Panc1 (cell line): ENCODE results near the gene RNF208. TPM values are rescaled to one million over a fixed set of nuclear protein-coding genes. Genes with fewer than 3 reads are reported as not detected.

Experiments used
- ATAC-seq: fragments of 200-7000 bp; cut with Tn5 transposase; 2 replicates; pipeline ENCODE4 v1.9.1; 2020; ENCODE audit warnings: mild to moderate bottlenecking, moderate library complexity
- BruUV-seq: library from RNA; stranded (reverse); fragments of 400-500 nt; replicated peaks from 2 replicates; lab custom pipeline; 2021; lab: Mats Ljungman, UMichigan
- CTCF ChIA-PET: fragments of 300-600 bp; sonication (Branson Sonifier 250); formaldehyde crosslinking; loops from one replicate; lab custom pipeline; 2022; ENCODE audit warnings: antibody characterized with exemption; lab: Charles Lee
- POLR2A ChIA-PET: fragments of 300-600 bp; sonication (Branson Sonifier 250); formaldehyde crosslinking; loops from one replicate; lab custom pipeline; 2022; ENCODE audit warnings: antibody characterized with exemption; lab: Charles Lee
- DNase-seq: peaks from one replicate; pipeline ENCODE4 v3.0.0-alpha.2; 2010; ENCODE audit warnings: low read depth, low spot score
- H3K27ac ChIP-seq: 2 replicates; pipeline ENCODE4 v1.5.1; 2011; ENCODE audit warnings: mild to moderate bottlenecking, low read length, inconsistent platforms
- H3K27me3 ChIP-seq: fragments of 200-500 bp; sonication (Bioruptor generic); 2 replicates; pipeline ENCODE4 v1.6.0; 2014; ENCODE audit warnings: low read length, inconsistent platforms; ENCODE audit not compliant: control insufficient read depth, insufficient read depth
- H3K36me3 ChIP-seq: fragments of 200-500 bp; sonication (Bioruptor generic); 2 replicates; pipeline ENCODE4 v1.5.1; 2014; ENCODE audit warnings: inconsistent platforms, mild to moderate bottlenecking, low read length, moderate library complexity; ENCODE audit not compliant: control insufficient read depth, insufficient read depth
- H3K4me1 ChIP-seq: 2 replicates; pipeline ENCODE4 v1.5.1; 2011; ENCODE audit warnings: inconsistent platforms, mild to moderate bottlenecking, low read length, moderate library complexity; ENCODE audit not compliant: control insufficient read depth, insufficient read depth
- H3K4me3 ChIP-seq, 2 experiments: 2 replicates each; pipeline ENCODE4 v1.5.1; 2011 to 2012; ENCODE audit warnings: low read depth in 2 of 2, low read length in 2 of 2, mild to moderate bottlenecking in 2 of 2, inconsistent platforms in 1 of 2, moderate library complexity in 1 of 2
- H3K9me3 ChIP-seq: fragments of 200-500 bp; sonication (Bioruptor generic); 2 replicates; pipeline ENCODE4 v1.5.1; 2014; ENCODE audit warnings: low read depth, mild to moderate bottlenecking, inconsistent platforms, low read length, moderate library complexity; ENCODE audit not compliant: control insufficient read depth, insufficient read depth
- CTCF ChIP-seq: fragments of 450-650 bp; IDR thresholded peaks from 2 replicates; pipeline ENCODE4 v1.5.1; 2017; ENCODE audit warnings: mild to moderate bottlenecking
- POLR2AphosphoS5 ChIP-seq: IDR thresholded peaks from 2 replicates; pipeline ENCODE4 v1.6.1; 2012; ENCODE audit warnings: mild to moderate bottlenecking, low read depth, low read length, moderate library complexity
- REST ChIP-seq, 2 experiments: IDR thresholded peaks; 2 replicates each; pipeline ENCODE4 v1.6.1; 2011 to 2012; ENCODE audit warnings: low read depth in 2 of 2, control low read depth in 1 of 2, low read length in 1 of 2, mild to moderate bottlenecking in 1 of 2, moderate library complexity in 1 of 2; ENCODE audit not compliant: insufficient read depth in 1 of 2
- SIN3A ChIP-seq: IDR thresholded peaks from 2 replicates; pipeline ENCODE4 v1.6.1; 2012; ENCODE audit warnings: low read depth, mild to moderate bottlenecking, low read length, moderate library complexity, borderline replicate concordance; ENCODE audit not compliant: insufficient read depth
- TCF7L2 ChIP-seq: IDR thresholded peaks from 2 replicates; pipeline ENCODE4 v1.6.1; 2011; ENCODE audit warnings: mild to moderate bottlenecking, low read depth, low read length, inconsistent platforms
- in situ Hi-C: cut with HindIII; loops from 2 replicates; pipeline ENCODE4 v1.10.0; 2016; ENCODE audit warnings: low sequenced_read_pairs, low pct_unique_long_range_greater_than_20kb
- intact Hi-C: fragments of 100-400 bp; cut with micrococcal nuclease; formaldehyde crosslinking; loops from one replicate; pipeline ENCODE4 v1.10.0; 2022; ENCODE audit not compliant: unreplicated experiment
- total RNA-seq: library from RNA; stranded (reverse); gene quantifications from one replicate; pipeline ENCODE4 v1.2.1, GENCODE V29; 2021; ENCODE audit not compliant: unreplicated experiment

RNF208 gene
- total RNA-seq, 1 experiment from 2014 or later = 11.5 TPM

GRCh38 chr9:137223078-137223970, 1.3 kb upstream of the RNF208 start:
- DNase-seq (peak; percentile 88), ATAC-seq (peak; percentile 72)
- Histone ChIP-seq H3K36me3 (peaks cover 2% of the 10 kb centered on the region; the same call in 1 of the 2 replicates), H3K27me3 (no peaks in the 10 kb centered on the region), H3K4me1 (peaks cover 25% of the 10 kb centered on the region), H3K27ac (peak overlapping the region; percentile 82), H3K4me3 (peak overlapping the region; percentile 67 to 72), H3K9me3 (no peaks in the 10 kb centered on the region)
- TF ChIP-seq POLR2AphosphoS5 = peak; percentile 63
- TF ChIP-seq TCF7L2 = no peak
- TF ChIP-seq REST (IDR thresholded peaks at IDR 0.05; ENCODE audit: insufficient read depth in 1 of 2, low read depth in 2 of 2, low read length in 1 of 2) = no peak
- no peak for TF ChIP-seq CTCF
- CTCF ChIA-PET = interaction anchor here (0.6 to 0.7 kb wide), 2 partner anchors 11 to 13 kb away, joined by 3 to 10 read pairs; no protein-coding TSS in a partner anchor
- in situ Hi-C loops = no loop called here
- BruUV-seq = no TSS peak
- POLR2A ChIA-PET = interaction anchor here (0.6 kb wide), 2 partner anchors 17 to 193 kb away, joined by 5 to 8 read pairs; partner anchors contain the start of gene TUBB4B
- intact Hi-C loops = no loop called here

GRCh38 chr9:137221506-137222111, 431 bp downstream of the RNF208 start:
- in situ Hi-C loops (no loop called here), intact Hi-C loops (no loop called here)
- POLR2A ChIA-PET = no interaction called here
- no peak for TF ChIP-seq TCF7L2
- no peak for TF ChIP-seq CTCF
- TF ChIP-seq SIN3A = no peak
- TF ChIP-seq REST (IDR thresholded peaks at IDR 0.05; ENCODE audit: insufficient read depth in 1 of 2, low read depth in 2 of 2, low read length in 1 of 2) = no peak
- no peak for TF ChIP-seq POLR2AphosphoS5
- CTCF ChIA-PET = no interaction called here
- Histone ChIP-seq H3K27ac (no peak overlapping the region), H3K36me3 (peaks cover 2% of the 10 kb centered on the region; the same call in 1 of the 2 replicates), H3K4me1 (peaks cover 25% of the 10 kb centered on the region), H3K27me3 (no peaks in the 10 kb centered on the region), H3K4me3 (peak overlapping the region; percentile 23 to 67; a peak in 3 of 4 replicates), H3K9me3 (no peaks in the 10 kb centered on the region)
- no peak for DNase-seq
- ATAC-seq = no peak
- BruUV-seq = no TSS peak
